Activated naive CD8-positive, alpha-beta T cell treated with anti-CD3 and anti-CD28 coated beads, Interleukin-2, amount 10 ng/mL, durations not matched to agents 7 days and 5 days (primary cell): ENCODE data around the gene BRME1. TPM values are rescaled to one million over a fixed set of nuclear protein-coding genes. Genes with fewer than 3 reads are reported as not detected.

ENCODE experiments used
- ATAC-seq: fragments of 150-1000 bp; cut with Tn5 transposase; one replicate; pipeline ENCODE4 v1.10.0; 2021; ENCODE audit warnings: low read depth, moderate library complexity
- POLR2A ChIA-PET: fragments of 350-600 bp; sonication (Branson Sonifier 250); formaldehyde crosslinking; loops from one replicate; lab custom pipeline; 2021; ENCODE audit warnings: antibody characterized with exemption; lab: Charles Lee
- DNase-seq: peaks from one replicate; pipeline ENCODE4 v3.0.0; 2021
- H3K27ac Mint-ChIP-seq: one replicate; pipeline ENCODE4 v1.8.0; 2022; ENCODE audit warnings: mild to moderate bottlenecking, mixed read lengths
- H3K27me3 Mint-ChIP-seq: one replicate; pipeline ENCODE4 v1.8.0; 2022; ENCODE audit warnings: mild to moderate bottlenecking, moderate library complexity, mixed read lengths
- H3K36me3 Mint-ChIP-seq: one replicate; pipeline ENCODE4 v1.8.0; 2021; ENCODE audit warnings: mild to moderate bottlenecking, mixed read lengths
- H3K4me1 Mint-ChIP-seq: one replicate; pipeline ENCODE4 v1.8.0; 2021; ENCODE audit warnings: mixed read lengths
- H3K4me3 Mint-ChIP-seq: one replicate; pipeline ENCODE4 v1.8.0; 2022; ENCODE audit warnings: mild to moderate bottlenecking, moderate library complexity, mixed read lengths
- H3K9me3 Mint-ChIP-seq: one replicate; pipeline ENCODE4 v1.8.0; 2021; ENCODE audit warnings: mixed read lengths
- total RNA-seq, 2 experiments: library from RNA; stranded (reverse); gene quantifications; one replicate each; pipeline ENCODE4 v1.2.3, GENCODE V29; 2021

Gene BRME1
- total RNA-seq, 2 experiments from 2014 or later = 5.5 to 7.2 TPM

- Mint-ChIP-seq H3K4me1 (peaks cover 42% of the 10 kb centered on the region), H3K27ac (peak overlapping the region; percentile 66)
Measured at GRCh38 chr19:13881692-13882418, 24.1 kb downstream of the BRME1 start.

GRCh38 chr19:13881251-13881691 is 24.6 kb downstream of the BRME1 start:
- POLR2A ChIA-PET = interaction anchor here (0.5 to 3.8 kb wide), 14 partner anchors 24 to 255 kb away, joined by 3 to 19 read pairs (median 4); partner anchors contain the start of genes ASF1B, BRME1, CC2D1A and DCAF15
- peak overlapping the region; percentile 62 for H3K4me3 Mint-ChIP-seq
- H3K4me1 Mint-ChIP-seq = peaks cover 36% of the 10 kb centered on the region
- H3K36me3 Mint-ChIP-seq = no peaks in the 10 kb centered on the region
- DNase-seq (peak; percentile 55), ATAC-seq (no peak)
- H3K27ac Mint-ChIP-seq = peak overlapping the region; percentile 73
- no peaks in the 10 kb centered on the region for H3K9me3 Mint-ChIP-seq
- no peaks in the 10 kb centered on the region for H3K27me3 Mint-ChIP-seq

More at GRCh38 chr19:13881692-13882418, 24.1 kb downstream of the BRME1 start:
- no peaks in the 10 kb centered on the region for H3K27me3 Mint-ChIP-seq
- no peaks in the 10 kb centered on the region for H3K36me3 Mint-ChIP-seq
- peak; percentile 67 for DNase-seq
- peak overlapping the region; percentile 62 for H3K4me3 Mint-ChIP-seq
- no peaks in the 10 kb centered on the region for H3K9me3 Mint-ChIP-seq
- ATAC-seq = peak; percentile 10
- POLR2A ChIA-PET = interaction anchor here (0.5 to 3.8 kb wide), 18 partner anchors 24 to 255 kb away, joined by 3 to 19 read pairs (median 3); partner anchors contain the start of genes ASF1B, BRME1, CC2D1A and DCAF15

GRCh38 chr19:13880059-13881043 is 25.6 kb downstream of the BRME1 start:
- POLR2A ChIA-PET = interaction anchor here (0.6 to 3.8 kb wide), 9 partner anchors 73 to 256 kb away, joined by 3 to 19 read pairs (median 4); partner anchors contain the start of genes ASF1B, IL27RA and MISP3
- peak; percentile 100 for DNase-seq

GRCh38 chr19:13877303-13877702 is 28.6 kb downstream of the BRME1 start:
- Mint-ChIP-seq H3K4me3 (no peak overlapping the region), H3K27me3 (peaks cover 13% of the 10 kb centered on the region), H3K4me1 (peaks cover 24% of the 10 kb centered on the region), H3K36me3 (no peaks in the 10 kb centered on the region), H3K9me3 (no peaks in the 10 kb centered on the region), H3K27ac (no peak overlapping the region)
- POLR2A ChIA-PET = interaction anchor here (1.3 kb wide), 1 partner anchor 194 kb away, joined by 3 read pairs; no protein-coding TSS in a partner anchor
- no peak for ATAC-seq
- no peak for DNase-seq

More at GRCh38 chr19:13880059-13881043, 25.6 kb downstream of the BRME1 start:
- Mint-ChIP-seq H3K36me3 (no peaks in the 10 kb centered on the region), H3K27me3 (peaks cover 4% of the 10 kb centered on the region), H3K4me1 (peaks cover 31% of the 10 kb centered on the region), H3K4me3 (peak overlapping the region; percentile 62), H3K27ac (peak overlapping the region; percentile 73), H3K9me3 (no peaks in the 10 kb centered on the region)
- ATAC-seq = peak; percentile 93

- ATAC-seq (no peak), DNase-seq (no peak)
- no peaks in the 10 kb centered on the region for H3K36me3 Mint-ChIP-seq
- peaks cover 16% of the 10 kb centered on the region for H3K27me3 Mint-ChIP-seq
- H3K4me1 Mint-ChIP-seq = peaks cover 19% of the 10 kb centered on the region
- H3K27ac Mint-ChIP-seq = no peak within 1 kb of the TSS
- POLR2A ChIA-PET = interaction anchor here (1.3 kb wide), 1 partner anchor 195 kb away, joined by 3 read pairs; no protein-coding TSS in a partner anchor
- no peak within 1 kb of the TSS for H3K4me3 Mint-ChIP-seq
- H3K9me3 Mint-ChIP-seq = no peaks in the 10 kb centered on the region
Measured at GRCh38 chr19:13876834-13877233, 29.1 kb downstream of the BRME1 start, which contains the start of gene NANOS3. Gene NANOS3 (plus strand): TSS chr19:13877134. CDS start chr19:13877249, 115 bp downstream.

GRCh38 chr19:13875824-13876223 is 30.1 kb downstream of the BRME1 start:
- DNase-seq (no peak), ATAC-seq (no peak)
- no peaks in the 10 kb centered on the region for H3K36me3 Mint-ChIP-seq
- peaks cover 19% of the 10 kb centered on the region for H3K27me3 Mint-ChIP-seq
- H3K4me3 Mint-ChIP-seq = no peak overlapping the region
- POLR2A ChIA-PET = interaction anchor here (1.3 kb wide), 1 partner anchor 196 kb away, joined by 3 read pairs; no protein-coding TSS in a partner anchor
- H3K9me3 Mint-ChIP-seq = no peaks in the 10 kb centered on the region
- peaks cover 9% of the 10 kb centered on the region for H3K4me1 Mint-ChIP-seq
- no peak overlapping the region for H3K27ac Mint-ChIP-seq

GRCh38 chr19:13873834-13874515 is 31.9 kb downstream of the BRME1 start:
- no peaks in the 10 kb centered on the region for H3K9me3 Mint-ChIP-seq
- peaks cover 4% of the 10 kb centered on the region for H3K4me1 Mint-ChIP-seq
- DNase-seq (no peak), ATAC-seq (no peak)
- H3K36me3 Mint-ChIP-seq = no peaks in the 10 kb centered on the region
- no peak overlapping the region for H3K27ac Mint-ChIP-seq
- peaks cover 19% of the 10 kb centered on the region for H3K27me3 Mint-ChIP-seq
- POLR2A ChIA-PET = no interaction called here
- H3K4me3 Mint-ChIP-seq = no peak overlapping the region

- no peaks in the 10 kb centered on the region for H3K36me3 Mint-ChIP-seq
- H3K9me3 Mint-ChIP-seq = no peaks in the 10 kb centered on the region
- POLR2A ChIA-PET = interaction anchor here (1.2 kb wide), 1 partner anchor 11 kb away, joined by 4 read pairs; no protein-coding TSS in a partner anchor
- H3K4me1 Mint-ChIP-seq = peaks cover 6% of the 10 kb centered on the region
- H3K27ac Mint-ChIP-seq = no peak overlapping the region
- H3K27me3 Mint-ChIP-seq = peaks cover 19% of the 10 kb centered on the region
- peak overlapping the region; percentile 75 for H3K4me3 Mint-ChIP-seq
- DNase-seq = peak; percentile 70
- peak; percentile 78 for ATAC-seq
Measured at GRCh38 chr19:13872695-13873389, 33.1 kb downstream of the BRME1 start.

- Mint-ChIP-seq H3K27ac (no peak overlapping the region), H3K4me3 (peak overlapping the region; percentile 75), H3K27me3 (peaks cover 19% of the 10 kb centered on the region), H3K36me3 (no peaks in the 10 kb centered on the region), H3K9me3 (no peaks in the 10 kb centered on the region), H3K4me1 (peaks cover 8% of the 10 kb centered on the region)
- DNase-seq (no peak), ATAC-seq (no peak)
- POLR2A ChIA-PET = interaction anchor here (1.2 kb wide), 1 partner anchor 11 kb away, joined by 4 read pairs; no protein-coding TSS in a partner anchor
Measured at GRCh38 chr19:13872339-13872694, 33.6 kb downstream of the BRME1 start.

GRCh38 chr19:13870873-13871272 is 35.0 kb downstream of the BRME1 start:
- Mint-ChIP-seq H3K27me3 (peaks cover 26% of the 10 kb centered on the region), H3K9me3 (no peaks in the 10 kb centered on the region), H3K36me3 (no peaks in the 10 kb centered on the region), H3K4me3 (no peak overlapping the region), H3K27ac (no peak overlapping the region), H3K4me1 (peaks cover 14% of the 10 kb centered on the region)
- DNase-seq = no peak
- POLR2A ChIA-PET = interaction anchor here (0.6 kb wide), 1 partner anchor 167 kb away, joined by 4 read pairs; no protein-coding TSS in a partner anchor
- no peak for ATAC-seq

GRCh38 chr19:13869281-13869680 is 36.6 kb downstream of the BRME1 start:
- Mint-ChIP-seq H3K9me3 (no peaks in the 10 kb centered on the region), H3K36me3 (no peaks in the 10 kb centered on the region), H3K4me1 (peaks cover 17% of the 10 kb centered on the region), H3K4me3 (no peak overlapping the region), H3K27me3 (peaks cover 23% of the 10 kb centered on the region), H3K27ac (no peak overlapping the region)
- no peak for ATAC-seq
- POLR2A ChIA-PET = interaction anchor here (0.5 kb wide), 1 partner anchor 215 kb away, joined by 3 read pairs; no protein-coding TSS in a partner anchor
- no peak for DNase-seq
